A549 (cell line): ENCODE measurements around the gene ETV7. TPM values are rescaled to one million over a fixed set of nuclear protein-coding genes. Genes with fewer than 3 reads are reported as not detected.
A peak's percentile ranks its signal among the peaks of the same experiment; 100 is the strongest.
"Not testable (repeated sequence)": the region's sequence is repeated elsewhere in the genome, so short reads cannot be mapped to it uniquely, and the experiment has no call there.

Experiments used
- ATAC-seq, 2 experiments: fragments of 200-7000 bp in 1 of 2; fragments of >200 bp in 1 of 2; cut with Nextera tagmentation in 1 of 2; cut with Tn5 transposase in 1 of 2; 3 replicates each; pipeline versions ENCODE4 v1.8.0 to v1.9.1; 2018 to 2020; ENCODE audit warnings: mild to moderate bottlenecking in 1 of 2, moderate library complexity in 1 of 2
- CTCF ChIA-PET: fragments of 300-600 bp; sonication (Branson Sonifier 250); formaldehyde crosslinking; extraction: SDS; loops from one replicate; lab custom pipeline; 2021; ENCODE audit warnings: antibody characterized with exemption, inconsistent platforms; lab: Yijun Ruan, JAX
- POLR2A ChIA-PET: fragments of 350-600 bp; formaldehyde crosslinking; extraction: SDS; loops from one replicate; lab custom pipeline; 2021; ENCODE audit warnings: antibody characterized with exemption, inconsistent platforms; lab: Yijun Ruan, JAX
- DNase-seq, 2 experiments: peaks; one replicate each; pipeline versions ENCODE4 v3.0.0 to v3.0.0-alpha.2; 2011 to 2016; ENCODE audit warnings: low read depth in 1 of 2, low spot score in 1 of 2
- FAIRE-seq: peaks from 2 replicates; lab custom pipeline; 2011; peaks lifted over from hg19 to GRCh38; lab: Jason Lieb, UNC
- H3K27ac ChIP-seq, 2 experiments: fragments of >200 bp; sonication (Bioruptor Twin); formaldehyde crosslinking; 3 replicates each; pipeline ENCODE4 v1.5.1; 2016 to 2017
- H3K4me1 ChIP-seq: fragments of >200 bp; sonication (Bioruptor Twin); formaldehyde crosslinking; 3 replicates; pipeline ENCODE4 v1.6.1; 2016
- H3K4me2 ChIP-seq: fragments of >200 bp; sonication (Bioruptor Twin); formaldehyde crosslinking; 3 replicates; pipeline ENCODE4 v1.6.1; 2016
- H3K4me3 ChIP-seq: fragments of >200 bp; sonication (Bioruptor Twin); formaldehyde crosslinking; 3 replicates; pipeline ENCODE4 v1.5.1; 2016
- H3K9me3 ChIP-seq: fragments of >200 bp; sonication (Bioruptor Twin); formaldehyde crosslinking; 3 replicates; pipeline ENCODE4 v1.6.1; 2016
- CBX8 ChIP-seq: fragments of 200-600 bp; sonication (generic); IDR thresholded peaks from 2 replicates; pipeline ENCODE4 v1.6.1; 2016
- CEBPB ChIP-seq, 2 experiments: fragments of >200 bp in 1 of 2; sonication (Bioruptor Twin) in 1 of 2; formaldehyde crosslinking in 1 of 2; IDR thresholded peaks; 2 replicates each; pipeline ENCODE4 v1.6.1; 2012 to 2016
- CHD2 ChIP-seq: fragments of 150-350 bp; IDR thresholded peaks from 2 replicates; pipeline ENCODE4 v1.6.1; 2014; ENCODE audit warnings: low read length; ENCODE audit not compliant: partially characterized antibody
- EHMT2 ChIP-seq: fragments of 200-600 bp; sonication (generic); IDR thresholded peaks from 2 replicates; pipeline ENCODE4 v1.6.1; 2016; ENCODE audit warnings: antibody characterized with exemption, low read depth, mild to moderate bottlenecking, moderate library complexity
- EP300 ChIP-seq, 2 experiments: fragments of >200 bp; sonication (Bioruptor Twin); formaldehyde crosslinking; IDR thresholded peaks; 2 replicates in 1 of 2; 3 replicates in 1 of 2; pipeline ENCODE4 v1.6.1; 2016 to 2017
- FOSL2 ChIP-seq, 2 experiments: fragments of 450-650 bp in 1 of 2; fragments of >200 bp in 1 of 2; sonication (Bioruptor Twin) in 1 of 2; formaldehyde crosslinking; IDR thresholded peaks; 2 replicates each; pipeline versions ENCODE4 v1.5.0 to v1.6.1; 2016 to 2020; ENCODE audit warnings: mild to moderate bottlenecking in 1 of 2, moderate library complexity in 1 of 2
- GATA3 ChIP-seq: IDR thresholded peaks from 2 replicates; pipeline ENCODE4 v1.6.1; 2012; ENCODE audit warnings: borderline replicate concordance
- HDAC2 ChIP-seq: fragments of 200-600 bp; sonication (generic); IDR thresholded peaks from 2 replicates; pipeline ENCODE4 v1.6.1; 2016
- KDM5A ChIP-seq: fragments of 200-600 bp; sonication (generic); IDR thresholded peaks from 2 replicates; pipeline ENCODE4 v1.6.1; 2016; ENCODE audit warnings: antibody characterized with exemption, mild to moderate bottlenecking
- MAZ ChIP-seq: fragments of 150-350 bp; IDR thresholded peaks from 2 replicates; pipeline ENCODE4 v1.6.1; 2014; ENCODE audit warnings: antibody characterized with exemption, low read depth, low read length, borderline replicate concordance
- MYC ChIP-seq: IDR thresholded peaks from 2 replicates; pipeline ENCODE4 v1.6.1; 2012; ENCODE audit warnings: mild to moderate bottlenecking, inconsistent platforms, low read length, improper control_type of control experiment, borderline replicate concordance
- NFE2L2 ChIP-seq: fragments of 150-350 bp; conservative IDR thresholded peaks from 2 replicates; pipeline ENCODE4 v1.6.1; 2014; ENCODE audit warnings: low read length
- PHF8 ChIP-seq: fragments of 200-600 bp; sonication (generic); IDR thresholded peaks from 2 replicates; pipeline ENCODE4 v1.6.1; 2016; ENCODE audit warnings: low read depth, mild to moderate bottlenecking, antibody characterized with exemption, moderate library complexity, borderline replicate concordance
- RAD21 ChIP-seq, 2 experiments: fragments of >200 bp in 1 of 2; sonication (Bioruptor Twin) in 1 of 2; formaldehyde crosslinking in 1 of 2; IDR thresholded peaks in 1 of 2; conservative IDR thresholded peaks in 1 of 2; 2 replicates in 1 of 2; 3 replicates in 1 of 2; pipeline ENCODE4 v1.6.1; 2012 to 2018; ENCODE audit warnings: inconsistent platforms in 1 of 2
- REST ChIP-seq: fragments of 200-600 bp; sonication (generic); IDR thresholded peaks from 2 replicates; pipeline ENCODE4 v1.6.1; 2016; ENCODE audit warnings: antibody characterized with exemption, mild to moderate bottlenecking, moderate library complexity
- RFX5 ChIP-seq: fragments of 450-650 bp; IDR thresholded peaks from 2 replicates; pipeline ENCODE4 v1.7.1; 2014; ENCODE audit warnings: antibody characterized with exemption, mild to moderate bottlenecking, moderate library complexity
- RNF2 ChIP-seq: fragments of 200-600 bp; sonication (generic); IDR thresholded peaks from 2 replicates; pipeline ENCODE4 v1.6.1; 2016; ENCODE audit warnings: low read depth, mild to moderate bottlenecking, antibody characterized with exemption, moderate library complexity, borderline replicate concordance
- SMC3 ChIP-seq: fragments of >200 bp; sonication (Bioruptor Twin); formaldehyde crosslinking; IDR thresholded peaks from 3 replicates; pipeline ENCODE4 v1.6.1; 2018; ENCODE audit warnings: inconsistent platforms
- TFCP2L1 ChIP-seq: fragments of 250-450 bp; sonication (Bioruptor Pico); IDR thresholded peaks from 2 replicates; pipeline ENCODE4 v1.5.0; 2021; ENCODE audit warnings: mild to moderate bottlenecking
- TP53 ChIP-seq: fragments of 250-450 bp; sonication (Bioruptor Pico); IDR thresholded peaks from 2 replicates; pipeline ENCODE4 v1.5.0; 2021; ENCODE audit warnings: mild to moderate bottlenecking, moderate library complexity
- ZC3H11A ChIP-seq: fragments of 450-650 bp; IDR thresholded peaks from 2 replicates; pipeline ENCODE4 v1.6.1; 2014; ENCODE audit warnings: antibody characterized with exemption, mild to moderate bottlenecking
- WGBS: methylation state at CpG from one replicate; pipeline ENCODE4 v1.1.6; 2017; ENCODE audit errors: missing lambda C conversion rate; 5-methylcytosine and 5-hydroxymethylcytosine counted together
- polyA plus RNA-seq, 4 experiments: library from polyadenylated mRNA; depleted of rRNA in 3 of 4; stranded (reverse); fragments of >200 nt; fragmentation: RNase III in 1 of 4; extraction: RNeasy Plus Mini Kit Qiagen cat#74134 plus additional on column Dnase treatment in 1 of 4; gene quantifications; 2 replicates in 3 of 4; 3 replicates in 1 of 4; pipeline ENCODE4 v1.2.3, GENCODE V29; 2011 to 2017

ETV7 gene
- polyA plus RNA-seq, 2 of the 4 experiments (the other 2 are of a cell fraction), result 0.05 TPM; not detected in 1

GRCh38 chr6:36367743-36368142 is 19.7 kb downstream of the ETV7 start:
- ChIA-PET POLR2A (no interaction called here), CTCF (interaction anchor here (1.7 kb wide), 2 partner anchors 27 to 65 kb away, joined by 5 read pairs; no protein-coding TSS in a partner anchor)
- H3K4me2 ChIP-seq, result no peak overlapping the region
- no peaks in the 10 kb centered on the region for H3K9me3 ChIP-seq
- 75% methylated on average over 3 of the region's 3 CpGs for WGBS
- ATAC-seq, result no peak
- TF ChIP-seq NFE2L2 (no peak), RAD21 (conservative IDR thresholded peaks at IDR 0.05 in 1 of 2, IDR thresholded peaks at IDR 0.05 in 1 of 2) (no peak), KDM5A (no peak), RFX5 (no peak)
- 0 out of 3 replicates have a peak, but pooled peaks cover 6% of the 10 kb centered on the region for H3K4me1 ChIP-seq
- no peak for DNase-seq
- no peak overlapping the region for H3K4me3 ChIP-seq
- FAIRE-seq, result no peak
- H3K27ac ChIP-seq, result no peak overlapping the region

DNA sequence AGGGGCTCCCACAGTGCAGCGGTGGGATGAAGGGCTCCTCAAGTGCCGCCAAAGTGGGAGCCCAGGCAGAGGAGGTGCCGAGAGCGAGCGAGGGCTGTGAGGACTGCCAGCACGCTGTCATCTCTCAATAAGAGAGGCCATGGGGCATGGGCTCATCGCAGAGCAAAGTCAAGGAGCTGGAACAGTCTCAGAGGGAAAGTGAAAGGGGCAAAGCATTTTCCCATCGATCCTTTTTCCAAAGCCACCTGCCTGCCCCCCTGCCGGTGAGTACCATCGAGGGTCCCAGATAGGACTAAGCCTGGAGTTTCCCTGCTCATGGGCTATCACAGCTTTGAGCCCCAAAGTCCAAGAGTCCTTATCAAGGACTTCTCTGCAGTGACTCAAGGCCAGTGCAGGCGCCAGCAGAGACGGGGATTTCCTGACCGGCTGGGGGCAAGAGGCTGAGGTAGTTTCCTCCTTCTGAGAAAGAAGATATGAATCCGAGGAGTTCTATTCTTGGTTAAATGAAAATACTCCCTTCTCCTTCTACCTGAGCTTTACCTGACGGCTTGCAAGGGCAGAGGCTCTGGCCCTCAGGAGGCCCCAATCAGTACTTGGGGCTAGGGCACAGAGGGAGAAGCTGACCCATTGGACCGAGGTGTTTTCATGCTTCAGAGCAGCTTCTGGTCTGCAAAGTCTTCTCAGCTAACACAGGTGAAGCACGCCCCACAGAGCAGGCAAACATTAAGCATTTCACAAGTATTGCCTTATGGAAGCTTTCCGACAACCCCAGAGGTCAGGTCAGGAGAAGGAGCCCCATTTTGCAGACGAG is 22.6 kb downstream of the ETV7 start:
- WGBS, result 44% methylated on average over 11 of the region's 19 CpGs
- Histone ChIP-seq H3K27ac (peak overlapping the region in 1 of 2 experiments; percentile 52; a peak in 2 of 6 replicates), H3K9me3 (no peaks in the 10 kb centered on the region), H3K4me1 (0 out of 3 replicates have a peak, but pooled peaks cover 6% of the 10 kb centered on the region), H3K4me3 (no peak overlapping the region), H3K4me2 (peak overlapping the region; percentile 21; the same call in 1 of the 3 replicates)
- TF ChIP-seq ZC3H11A, result no peak
- no peak for TF ChIP-seq CEBPB (IDR thresholded peaks at IDR 0.05)
- TF ChIP-seq MAZ, result no peak
- TF ChIP-seq TP53, result no peak
- TF ChIP-seq REST, result no peak
- no peak for TF ChIP-seq EHMT2
- no peak for TF ChIP-seq HDAC2
- no peak for TF ChIP-seq EP300 (IDR thresholded peaks at IDR 0.05)
- no peak for TF ChIP-seq CHD2
- no peak for TF ChIP-seq TFCP2L1
- TF ChIP-seq PHF8, result no peak
- no peak for TF ChIP-seq SMC3
- TF ChIP-seq CBX8, result no peak
- TF ChIP-seq GATA3, result no peak
- TF ChIP-seq RNF2, result no peak
- no peak for TF ChIP-seq MYC
- TF ChIP-seq FOSL2 (IDR thresholded peaks at IDR 0.05), result no peak
- no peak for TF ChIP-seq FOSL2 (CRISPR knock-in tag; IDR thresholded peaks at IDR 0.05)
- FAIRE-seq (no peak), DNase-seq (peak in 1 of 2 experiments; percentile 19), ATAC-seq (peak in 1 of 2 experiments; percentile 52; a peak in 3 of 6 replicates)
- POLR2A ChIA-PET, result interaction anchor here (0.6 kb wide), 1 partner anchor 160 kb away, joined by 3 read pairs; no protein-coding TSS in a partner anchor
- CTCF ChIA-PET, result interaction anchor here (0.6 to 1.4 kb wide), 4 partner anchors 24 to 242 kb away, joined by 3 to 6 read pairs (median 4); no protein-coding TSS in a partner anchor

- POLR2A ChIA-PET, H3K9me3 ChIP-seq, FAIRE-seq: not testable (repeated sequence)
These were observed 23.3 kb downstream of the ETV7 start for GRCh38 chr6:36364061-36364635.

GRCh38 chr6:36363371-36363752 is 24.1 kb downstream of the ETV7 start:
- FAIRE-seq, H3K4me1 ChIP-seq, H3K4me2 ChIP-seq, H3K4me3 ChIP-seq, ATAC-seq, DNase-seq, POLR2A ChIA-PET, H3K27ac ChIP-seq, H3K9me3 ChIP-seq: not testable (repeated sequence)
- CTCF ChIA-PET, result interaction anchor here (0.5 kb wide), 1 partner anchor 212 kb away, joined by 3 read pairs; no protein-coding TSS in a partner anchor
- WGBS, result 83% methylated on average over 11 of the region's 13 CpGs

More at GRCh38 chr6:36364061-36364635, 23.3 kb downstream of the ETV7 start:
- DNase-seq, H3K4me3 ChIP-seq, H3K27ac ChIP-seq, ATAC-seq, H3K4me2 ChIP-seq, H3K4me1 ChIP-seq: not testable (repeated sequence)
- CTCF ChIA-PET, result interaction anchor here (0.5 to 1.4 kb wide), 4 partner anchors 23 to 241 kb away, joined by 3 to 5 read pairs (median 3); no protein-coding TSS in a partner anchor
- WGBS, result 95% methylated on average over 5 of the region's 34 CpGs
